H7 (cell line): Measurements from ENCODE around the gene PTPRU. TPM values are rescaled to one million over a fixed set of nuclear protein-coding genes. Genes with fewer than 3 reads are reported as not detected.
A peak's percentile ranks its signal among the peaks of the same experiment; 100 is the strongest.
"Not testable (repeated sequence)": the region's sequence is repeated elsewhere in the genome, so short reads cannot be mapped to it uniquely, and the experiment has no call there.

Experiments
- DNase-seq: peaks from one replicate; pipeline ENCODE4 v3.0.0; 2012
- H3K27me3 ChIP-seq: 2 replicates; pipeline ENCODE4 v1.6.0; 2011; ENCODE audit warnings: mild to moderate bottlenecking, low read length; ENCODE audit not compliant: control insufficient read depth, insufficient read depth
- H3K36me3 ChIP-seq: replicated peaks from 2 replicates; pipeline ENCODE4 v1.5.1; 2011; ENCODE audit warnings: low read length; ENCODE audit not compliant: control insufficient read depth, insufficient read depth
- H3K4me3 ChIP-seq: 2 replicates; pipeline ENCODE4 v1.5.1; 2011; ENCODE audit warnings: low read depth, mild to moderate bottlenecking, control low read depth, low read length, moderate library complexity; ENCODE audit not compliant: insufficient read depth
- total RNA-seq: library from RNA; depleted of rRNA; stranded (reverse); fragments of >200 nt; shearing (Covaris generic); gene quantifications from 2 replicates; pipeline ENCODE4 v1.2.3, GENCODE V29; 2014

The PTPRU gene
- total RNA-seq, 1 experiment from 2014 or later, result 24.6 TPM

- Histone ChIP-seq H3K4me3 (no peak overlapping the region), H3K36me3 (peaks cover 2% of the 10 kb centered on the region; the same call in 1 of the 2 replicates), H3K27me3 (no peaks in the 10 kb centered on the region)
- no peak for DNase-seq
These were observed 56.0 kb downstream of the PTPRU start for GRCh38 chr1:29292344-29292743.

DNA sequence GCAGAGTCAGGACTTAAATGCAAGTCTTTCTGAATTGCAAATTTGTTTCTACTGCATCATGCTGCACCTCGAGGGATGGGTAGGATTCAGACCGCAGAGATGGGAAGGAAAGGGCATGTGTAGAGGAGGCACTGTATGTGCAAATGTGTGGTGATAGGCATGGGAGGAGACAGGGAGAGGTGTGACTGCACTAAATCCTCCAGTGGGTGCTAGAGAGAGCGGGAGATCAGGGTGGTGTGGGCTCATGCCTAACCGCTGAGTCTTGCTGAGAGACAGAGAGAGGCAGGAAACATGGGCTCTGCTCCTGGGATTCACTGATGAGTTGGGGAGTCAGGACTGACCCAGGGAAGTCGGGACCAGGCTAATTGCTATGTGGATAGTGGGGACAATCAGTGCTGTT, 61.1 kb downstream of the PTPRU start:
- Histone ChIP-seq H3K27me3 (no peaks in the 10 kb centered on the region), H3K4me3 (no peak overlapping the region), H3K36me3 (peaks cover 3% of the 10 kb centered on the region; the same call in 1 of the 2 replicates)
- no peak for DNase-seq

DNA sequence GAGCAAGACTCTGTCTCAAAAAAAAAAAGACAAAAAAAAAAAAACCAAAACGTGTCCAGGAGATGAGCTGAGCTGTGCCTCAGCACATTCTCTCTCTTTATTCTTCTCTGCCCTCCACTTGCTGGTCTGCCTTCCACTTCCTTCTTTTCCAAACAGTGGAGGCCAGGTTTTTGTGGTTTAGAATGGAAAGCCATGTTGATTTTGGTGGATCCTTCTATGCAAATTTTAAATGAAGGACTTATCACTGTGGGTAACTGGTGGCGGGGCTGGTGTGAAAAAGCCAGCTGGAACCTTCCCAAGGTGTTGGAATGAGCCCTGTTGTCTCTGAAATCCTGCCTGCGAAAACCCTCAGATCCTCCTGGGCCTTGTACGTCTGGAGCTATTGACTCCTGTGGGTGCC, 61.9 kb downstream of the PTPRU start:
- Histone ChIP-seq H3K27me3 (no peaks in the 10 kb centered on the region), H3K4me3 (no peak overlapping the region), H3K36me3 (peaks cover 3% of the 10 kb centered on the region; the same call in 1 of the 2 replicates)
- DNase-seq, result no peak

DNA sequence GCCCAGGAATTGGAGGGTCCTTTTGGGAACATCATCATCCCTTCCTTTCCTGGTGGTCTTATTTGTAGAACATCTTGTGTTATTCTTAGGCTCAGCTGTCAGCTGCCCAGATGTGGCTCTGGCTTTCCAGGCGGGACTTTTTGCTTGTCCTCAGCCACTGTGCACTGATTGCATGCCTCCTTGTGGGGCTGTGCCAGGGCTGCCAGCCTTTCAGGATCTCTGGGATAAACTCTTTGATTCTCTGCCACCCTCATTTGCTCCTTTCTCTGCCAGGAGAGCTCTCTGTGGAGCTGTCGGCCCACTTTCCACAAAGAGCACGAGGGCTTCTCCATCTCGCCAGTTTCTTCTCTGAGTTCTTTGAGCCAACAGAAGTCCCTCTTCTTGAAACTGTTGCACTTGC, 63.1 kb downstream of the PTPRU start:
- DNase-seq, result no peak
- Histone ChIP-seq H3K27me3 (no peaks in the 10 kb centered on the region), H3K36me3 (peaks cover 5% of the 10 kb centered on the region), H3K4me3 (no peak overlapping the region)

DNA sequence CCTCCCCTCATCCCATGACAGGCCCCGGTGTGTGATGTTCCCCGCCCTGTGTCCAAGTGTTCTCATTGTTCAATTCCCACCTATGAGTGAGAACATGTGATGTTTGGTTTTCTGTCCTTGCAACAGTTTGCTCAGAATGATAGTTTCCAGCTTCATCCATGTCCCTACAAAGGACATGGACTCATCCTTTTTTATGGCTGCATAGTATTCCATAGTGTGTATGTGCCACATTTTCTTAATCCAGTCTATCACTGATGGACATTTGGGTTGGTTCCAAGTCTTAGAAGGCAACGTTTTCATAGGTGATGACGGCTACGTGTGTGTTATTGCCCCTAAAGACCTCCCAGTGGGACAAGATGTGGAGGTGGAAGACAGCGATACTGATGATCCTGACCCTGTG, 65.4 kb downstream of the PTPRU start:
- H3K4me3 ChIP-seq, H3K27me3 ChIP-seq, DNase-seq, H3K36me3 ChIP-seq: not testable (repeated sequence)

GRCh38 chr1:29303201-29304024, 67.1 kb downstream of the PTPRU start:
- DNase-seq, result peak; percentile 70
- peaks cover 5% of the 10 kb centered on the region for H3K36me3 ChIP-seq
- H3K27me3 ChIP-seq, result no peaks in the 10 kb centered on the region
- no peak overlapping the region for H3K4me3 ChIP-seq

DNA sequence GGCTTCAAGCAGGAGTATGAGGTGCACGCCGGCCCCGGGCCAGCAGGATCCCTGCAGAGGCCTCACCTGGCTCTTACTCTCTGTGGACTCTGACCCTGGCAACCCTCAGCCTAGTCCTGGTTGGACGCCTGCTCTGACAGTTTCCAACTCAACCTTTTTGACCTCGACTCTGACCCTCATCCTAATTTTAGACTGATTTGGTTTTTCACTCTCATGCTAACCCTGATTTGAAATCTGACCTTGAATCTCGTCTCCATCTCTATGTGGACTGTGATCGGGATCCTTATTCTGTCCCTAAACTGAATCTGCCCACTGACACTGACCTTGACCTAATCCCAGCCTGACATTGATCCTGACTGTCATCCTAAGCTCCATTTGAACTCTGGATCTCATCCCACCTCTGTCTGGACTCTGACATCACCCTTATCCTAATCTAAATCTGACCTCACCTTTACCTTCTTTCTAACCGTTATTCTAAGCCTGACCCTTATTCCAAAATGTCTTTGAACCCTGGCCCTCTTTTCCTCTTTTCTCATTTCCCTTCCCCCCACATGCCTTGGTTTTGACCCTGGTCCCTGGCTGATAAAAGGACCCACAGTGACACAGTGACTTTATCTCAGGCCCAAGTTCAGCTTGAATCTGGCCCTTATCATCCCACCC, 67.8 kb downstream of the PTPRU start:
- no peaks in the 10 kb centered on the region for H3K27me3 ChIP-seq
- no peak overlapping the region for H3K4me3 ChIP-seq
- H3K36me3 ChIP-seq, result peaks cover 5% of the 10 kb centered on the region
- DNase-seq, result no peak

DNA sequence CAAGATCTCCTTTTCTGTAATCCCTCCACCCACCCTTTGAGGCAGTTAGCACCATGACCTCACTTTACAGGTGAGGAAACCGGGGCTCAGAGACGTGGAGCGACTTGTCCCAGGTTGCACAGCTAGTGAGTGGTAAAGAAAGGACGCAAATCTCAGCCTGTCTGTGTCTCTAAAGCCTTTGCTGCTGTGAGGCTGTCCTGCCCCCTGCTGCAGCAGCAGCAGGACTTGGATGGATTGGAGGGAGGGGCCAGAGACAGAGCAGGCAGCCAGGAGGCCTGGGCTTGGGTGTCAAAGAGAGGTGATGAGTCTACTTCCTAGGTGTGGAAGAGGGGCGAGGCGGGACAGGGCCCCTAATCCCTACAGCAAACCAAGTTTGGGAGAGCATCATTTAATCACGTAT, 69.6 kb downstream of the PTPRU start:
- H3K4me3 ChIP-seq, result no peak overlapping the region
- H3K27me3 ChIP-seq, result no peaks in the 10 kb centered on the region
- no peak for DNase-seq
- H3K36me3 ChIP-seq, result peaks cover 3% of the 10 kb centered on the region

GRCh38 chr1:29306471-29307140, 70.3 kb downstream of the PTPRU start:
- H3K4me3 ChIP-seq, result no peak overlapping the region
- DNase-seq, result no peak
- peaks cover 3% of the 10 kb centered on the region for H3K36me3 ChIP-seq
- H3K27me3 ChIP-seq, result no peaks in the 10 kb centered on the region

DNA sequence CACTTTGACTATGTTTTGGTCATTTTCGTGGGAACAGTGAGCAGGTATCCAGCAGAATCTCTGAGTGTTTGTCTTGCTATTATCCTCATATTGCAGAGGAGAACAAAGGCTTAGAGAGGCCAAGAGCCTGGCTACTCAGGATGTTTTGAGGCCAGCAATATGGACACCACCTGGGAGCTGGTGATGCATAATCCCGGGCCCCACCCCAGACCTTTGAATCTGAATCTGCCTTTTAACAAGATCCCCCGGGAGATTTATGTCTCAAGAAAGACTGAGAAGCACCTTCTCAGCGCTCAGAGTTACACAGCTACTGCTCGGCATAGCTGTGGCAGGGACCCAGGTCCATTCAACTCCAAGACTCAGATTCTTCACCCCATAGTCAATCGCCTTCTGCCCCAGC, 72.8 kb downstream of the PTPRU start:
- peaks cover 2% of the 10 kb centered on the region for H3K36me3 ChIP-seq
- no peaks in the 10 kb centered on the region for H3K27me3 ChIP-seq
- peak; percentile 41 for DNase-seq
- no peak overlapping the region for H3K4me3 ChIP-seq

DNA sequence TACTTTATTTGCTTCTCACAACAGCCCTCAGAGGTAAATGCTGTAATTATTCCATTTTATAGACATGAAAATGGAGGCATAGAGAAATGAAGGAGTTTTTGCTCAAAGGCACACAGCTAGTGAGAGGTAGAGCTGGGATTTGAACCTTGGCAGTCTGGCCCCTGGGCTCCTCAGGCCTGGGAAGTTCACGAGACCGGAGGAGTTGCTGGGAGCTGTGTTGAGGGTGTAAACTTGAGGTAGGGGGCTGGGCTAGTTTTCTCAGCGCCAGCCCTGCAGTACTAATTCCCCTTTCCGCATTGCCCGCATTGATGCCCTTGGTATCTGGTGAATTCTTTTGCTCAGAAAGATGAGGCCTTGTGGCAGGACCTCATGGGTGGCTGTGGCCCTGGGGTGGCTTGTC, 73.3 kb downstream of the PTPRU start:
- Histone ChIP-seq H3K4me3 (no peak overlapping the region), H3K36me3 (no peaks in the 10 kb centered on the region; the same call in none of the 2 replicates), H3K27me3 (no peaks in the 10 kb centered on the region)
- DNase-seq, result peak; percentile 32

DNA sequence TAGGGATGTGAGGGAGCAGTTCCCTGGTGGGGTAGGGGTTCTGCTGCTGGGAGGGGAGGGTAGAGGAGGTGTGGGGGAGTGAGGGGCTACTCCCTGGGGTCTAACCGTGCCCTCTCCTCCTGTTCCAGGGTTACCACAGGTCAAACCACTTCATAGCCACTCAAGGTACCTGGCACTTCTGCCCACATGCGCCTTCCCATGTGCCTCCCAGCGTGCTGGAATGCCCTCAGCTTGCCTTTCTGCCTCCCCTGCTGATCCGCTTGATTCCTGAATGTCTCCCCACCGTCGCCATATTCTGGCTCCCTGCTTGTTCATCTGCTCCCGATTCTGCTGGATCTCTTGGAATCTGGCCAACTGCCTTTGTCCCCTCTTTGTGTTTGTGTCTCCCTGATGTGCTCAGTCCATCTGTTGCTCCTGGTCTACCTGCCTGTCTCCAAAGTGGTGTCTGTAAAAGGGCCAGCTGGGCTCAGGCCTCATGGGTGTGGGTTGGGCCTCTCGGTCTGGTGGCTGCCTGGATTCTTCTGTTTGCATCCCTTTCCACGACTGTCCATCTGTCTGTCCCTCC, 74.4 kb downstream of the PTPRU start:
- Histone ChIP-seq H3K27me3 (no peaks in the 10 kb centered on the region), H3K36me3 (peaks cover 2% of the 10 kb centered on the region), H3K4me3 (no peak overlapping the region)
- peak; percentile 26 for DNase-seq

DNA sequence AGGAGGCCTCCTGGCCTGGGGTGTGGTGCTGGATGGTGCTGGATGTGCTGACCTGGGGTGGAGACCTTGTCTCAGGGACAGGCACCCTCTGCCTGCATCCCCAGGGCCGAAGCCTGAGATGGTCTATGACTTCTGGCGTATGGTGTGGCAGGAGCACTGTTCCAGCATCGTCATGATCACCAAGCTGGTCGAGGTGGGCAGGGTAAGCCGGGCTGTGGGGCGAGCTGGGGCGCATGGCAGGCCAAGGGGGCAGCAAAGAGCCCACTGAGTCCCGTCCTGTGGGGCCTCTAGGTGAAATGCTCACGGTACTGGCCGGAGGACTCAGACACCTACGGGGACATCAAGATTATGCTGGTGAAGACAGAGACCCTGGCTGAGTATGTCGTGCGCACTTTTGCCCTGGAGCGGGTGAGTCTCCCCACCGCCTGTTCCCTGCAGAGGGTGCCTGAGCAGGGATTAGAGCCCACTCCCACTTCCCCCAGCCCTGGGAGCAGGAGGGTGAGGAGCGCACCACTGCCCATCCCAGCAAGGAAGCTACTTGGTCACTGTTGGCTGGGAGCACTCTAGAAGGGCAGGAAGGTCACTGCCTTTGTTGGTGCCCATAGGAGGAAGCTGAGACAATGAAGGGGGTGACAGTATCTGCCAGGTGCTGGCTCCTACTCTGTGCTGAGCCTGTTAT, 75.2 kb downstream of the PTPRU start:
- DNase-seq, result peak; percentile 45
- Histone ChIP-seq H3K4me3 (no peak overlapping the region), H3K27me3 (no peaks in the 10 kb centered on the region), H3K36me3 (peaks cover 2% of the 10 kb centered on the region)
